C4-2B (cell line): ENCODE measurements around the gene SSR3.

ENCODE experiments used
- H3K27ac ChIP-seq: fragments of 450-650 bp; 2 replicates; pipeline ENCODE4 v1.5.1; 2017
- CTCF ChIP-seq: fragments of 450-650 bp; conservative IDR thresholded peaks from 2 replicates; pipeline ENCODE4 v1.5.1; 2017; ENCODE audit warnings: mild to moderate bottlenecking
- ZFX ChIP-seq: fragments of 450-650 bp; IDR thresholded peaks from 2 replicates; pipeline ENCODE4 v1.6.1; 2017

SSR3 gene

GRCh38 chr3:156554842-156555687 is at the start of gene SSR3:
SSR3 (minus strand) TSS chr3:156555117; CDS start chr3:156555089, 28 bp downstream.
- H3K27ac ChIP-seq: peak within 1 kb of the TSS; percentile 92
- TF ChIP-seq CTCF (no peak), ZFX (peak; percentile 41; the same call in 1 of the 2 replicates)

GRCh38 chr3:156604064-156604641 is 49.2 kb upstream of the SSR3 start:
- H3K27ac ChIP-seq: no peak overlapping the region
- TF ChIP-seq ZFX (no peak), CTCF (no peak)

- no peak overlapping the region for H3K27ac ChIP-seq
- TF ChIP-seq ZFX: no peak
These were observed 48.6 kb upstream of the SSR3 start for GRCh38 chr3:156603379-156604017.

GRCh38 chr3:156602424-156602823 is 47.5 kb upstream of the SSR3 start:
- TF ChIP-seq CTCF (no peak), ZFX (no peak)
- no peak overlapping the region for H3K27ac ChIP-seq

- no peak for TF ChIP-seq CTCF
- TF ChIP-seq ZFX: no peak
These were observed 46.6 kb upstream of the SSR3 start for GRCh38 chr3:156601497-156601896.

GRCh38 chr3:156600834-156601233 is 45.9 kb upstream of the SSR3 start:
- H3K27ac ChIP-seq: no peak overlapping the region
- no peak for TF ChIP-seq ZFX
- no peak for TF ChIP-seq CTCF

More at GRCh38 chr3:156601497-156601896, 46.6 kb upstream of the SSR3 start:
- H3K27ac ChIP-seq: no peak overlapping the region

GRCh38 chr3:156599089-156599874 is 44.4 kb upstream of the SSR3 start:
- no peak for TF ChIP-seq CTCF
- TF ChIP-seq ZFX: no peak
- no peak overlapping the region for H3K27ac ChIP-seq
